GM18502 (cell line): ENCODE results near the gene NDUFB4.
"Not testable (repeated sequence)": the region's sequence is repeated elsewhere in the genome, so short reads cannot be mapped to it uniquely, and the experiment has no call there.

Source experiments
- ATAC-seq: cut with Tn5 transposase; IDR thresholded peaks from one replicate; pipeline ENCODE4 v1.9.1; 2021; ENCODE audit warnings: mild to moderate bottlenecking; ENCODE audit not compliant: unreplicated experiment, poor library complexity

Gene NDUFB4

DNA sequence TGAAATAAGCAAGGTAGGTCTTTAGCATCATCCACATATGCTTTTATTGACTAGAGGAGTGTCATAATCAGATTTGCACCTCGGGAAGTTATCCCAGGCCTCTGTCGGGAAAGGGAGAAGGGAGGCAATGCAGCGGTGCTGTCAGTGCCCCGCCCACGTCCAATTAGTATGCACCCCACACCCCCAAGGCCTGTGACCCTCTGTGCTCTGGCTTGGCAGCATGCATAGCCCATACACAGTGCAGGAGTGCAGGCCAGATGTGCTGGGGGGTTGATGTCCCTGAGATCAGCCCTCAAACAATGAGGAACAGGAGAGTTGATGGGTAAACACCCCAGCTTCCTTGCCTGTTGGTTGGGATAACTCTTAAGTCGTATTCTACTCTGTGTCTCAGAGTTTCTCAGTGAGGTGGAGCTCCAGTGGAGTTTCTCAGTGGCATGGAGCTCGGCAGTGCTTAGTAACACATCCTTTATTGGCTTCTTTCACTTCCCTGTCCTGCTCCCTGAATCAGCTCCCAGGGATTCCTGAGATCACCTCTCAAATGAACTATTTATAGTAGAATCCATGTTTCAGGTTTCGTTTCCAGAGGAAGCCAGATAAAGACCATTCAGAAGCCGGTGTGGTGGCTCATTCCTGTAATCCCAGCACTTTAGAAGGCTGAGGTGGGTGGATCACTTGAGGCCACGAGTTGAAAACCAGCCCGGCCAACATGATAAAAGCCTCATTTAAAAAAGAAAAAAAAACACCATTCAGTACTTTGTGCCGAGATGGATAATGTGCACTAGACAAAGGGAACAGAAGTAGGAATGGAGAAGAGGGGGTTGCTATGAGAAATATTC, 26.7 kb upstream of the NDUFB4 start:
- ATAC-seq = no peak

DNA sequence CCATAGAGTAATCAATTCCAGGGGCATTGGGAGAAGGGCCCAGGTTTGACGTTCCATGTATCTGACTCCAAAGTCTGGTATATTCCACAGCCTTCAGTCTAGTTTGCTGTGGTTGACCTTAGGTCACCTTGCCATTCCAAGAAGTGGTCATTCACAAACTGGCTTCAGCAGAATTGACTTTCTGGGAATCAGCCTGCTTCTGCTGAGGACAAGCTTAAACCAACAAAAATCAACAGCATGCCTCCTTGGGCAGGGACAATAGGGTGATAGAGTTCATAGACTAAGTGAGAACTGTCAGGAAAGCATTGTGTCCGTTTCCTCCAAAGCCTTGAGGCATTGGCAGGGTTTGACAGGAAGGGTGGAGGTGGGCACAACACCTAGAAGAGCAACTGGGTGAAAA, 24.1 kb upstream of the NDUFB4 start:
- ATAC-seq = no peak

DNA sequence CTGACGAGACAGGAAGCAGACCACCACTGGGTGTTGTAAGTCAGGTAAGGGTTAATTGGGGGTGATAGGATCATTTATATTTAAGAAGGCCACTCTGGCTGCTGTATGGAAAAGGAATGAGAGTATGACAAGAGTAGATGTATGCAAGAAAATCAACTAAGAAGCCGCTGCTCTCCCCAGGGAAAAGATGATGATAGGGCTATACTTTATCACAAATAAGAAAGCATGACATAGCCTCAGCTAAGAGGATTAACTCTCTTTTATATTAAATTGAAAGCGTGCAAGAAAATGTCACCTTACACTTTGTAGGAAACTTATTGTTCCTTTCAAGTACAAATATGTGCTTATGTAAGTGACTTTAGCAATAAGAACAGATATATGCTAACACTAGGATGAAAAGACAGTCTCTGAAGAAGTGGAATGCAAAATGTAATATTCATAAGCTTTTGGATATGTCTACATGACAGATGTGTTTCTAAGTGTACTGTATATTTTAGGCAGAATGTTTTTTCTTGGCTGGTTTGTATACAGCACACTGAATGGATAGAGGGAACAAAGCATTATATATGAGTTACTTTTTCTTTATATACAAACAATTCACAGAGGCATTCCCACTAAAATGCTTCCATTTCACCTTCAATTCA, 8.7 kb upstream of the NDUFB4 start:
- no peak for ATAC-seq

DNA sequence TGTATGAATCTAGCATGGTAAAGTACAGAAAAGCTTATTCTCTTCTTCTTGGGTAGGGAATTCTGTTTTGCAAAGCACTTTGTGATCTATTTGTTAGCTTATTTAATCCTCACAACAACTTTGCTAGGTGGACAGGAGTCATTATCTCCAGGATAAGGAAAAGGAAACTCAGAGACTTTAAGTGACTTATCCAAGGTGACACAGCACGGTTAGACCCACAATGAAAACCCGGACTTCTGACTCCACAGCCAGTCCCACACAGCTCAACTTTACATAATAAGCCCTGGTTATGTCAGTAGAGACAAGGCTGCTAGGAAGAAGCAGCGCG, 384 bp upstream of the NDUFB4 start:
- ATAC-seq = no peak

DNA sequence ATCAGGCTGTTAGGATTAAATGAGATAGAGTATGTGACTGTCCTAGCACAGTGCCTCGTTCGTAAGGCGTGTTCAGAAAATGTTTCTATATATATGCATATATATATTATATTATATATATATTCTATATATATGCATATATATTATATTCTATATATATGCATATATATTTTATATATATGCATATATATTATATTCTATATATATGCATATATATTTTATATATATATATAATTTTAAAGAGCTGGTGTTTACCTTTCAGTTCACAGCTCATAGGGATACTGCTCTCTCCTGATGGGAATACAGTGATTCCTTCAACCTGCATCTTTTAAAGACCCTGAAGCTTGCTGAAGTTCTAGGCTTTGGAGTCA, 702 bp downstream of the NDUFB4 start:
- ATAC-seq = no peak

DNA sequence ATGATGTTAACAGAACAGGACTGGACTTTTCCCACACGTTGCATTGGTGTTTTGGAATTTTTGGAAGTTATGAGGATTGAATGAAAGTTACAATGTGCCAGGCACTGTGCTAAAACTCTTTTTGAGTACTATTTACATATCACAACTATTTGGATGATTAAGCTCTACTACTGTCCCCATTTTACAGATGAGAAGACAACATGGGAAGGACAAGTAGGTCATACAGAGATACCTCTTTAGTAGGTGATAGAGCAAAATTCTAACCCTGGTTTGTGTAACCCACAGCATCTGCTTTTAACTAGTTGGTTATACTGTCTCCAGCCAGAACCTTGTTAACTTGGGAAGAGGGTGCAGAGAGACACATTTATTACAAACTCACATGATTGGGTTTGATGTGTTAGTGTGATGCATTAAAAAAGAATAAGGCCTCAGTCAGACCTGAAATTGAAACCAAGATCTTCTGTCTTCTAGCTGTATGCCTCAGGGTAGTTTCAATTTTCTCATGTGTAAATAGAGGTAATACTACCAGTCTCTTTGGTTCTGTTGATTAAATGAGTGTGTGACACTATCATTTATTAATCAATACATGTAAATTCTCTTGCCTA, 1.4 kb downstream of the NDUFB4 start:
- peak; percentile 45 for ATAC-seq

DNA sequence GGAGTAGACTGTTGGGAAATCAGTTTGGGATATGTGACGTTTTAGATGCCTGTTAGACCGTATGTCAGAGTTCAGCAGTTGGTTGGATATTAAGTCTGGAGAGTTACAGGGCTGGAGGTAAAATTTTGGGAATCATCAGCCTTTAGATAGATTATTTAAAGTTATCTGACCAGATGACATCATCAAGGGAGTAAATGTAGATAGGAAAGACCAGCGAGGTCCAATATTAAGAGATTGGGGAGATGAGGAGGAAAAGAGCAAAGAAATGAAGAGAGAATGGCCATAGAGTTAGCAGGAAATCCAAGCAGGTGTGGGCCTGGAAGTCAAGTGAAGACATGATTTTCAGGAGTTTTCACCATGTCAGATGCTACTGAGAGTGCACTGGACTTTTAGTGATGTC, 3.1 kb downstream of the NDUFB4 start:
- no peak for ATAC-seq

DNA sequence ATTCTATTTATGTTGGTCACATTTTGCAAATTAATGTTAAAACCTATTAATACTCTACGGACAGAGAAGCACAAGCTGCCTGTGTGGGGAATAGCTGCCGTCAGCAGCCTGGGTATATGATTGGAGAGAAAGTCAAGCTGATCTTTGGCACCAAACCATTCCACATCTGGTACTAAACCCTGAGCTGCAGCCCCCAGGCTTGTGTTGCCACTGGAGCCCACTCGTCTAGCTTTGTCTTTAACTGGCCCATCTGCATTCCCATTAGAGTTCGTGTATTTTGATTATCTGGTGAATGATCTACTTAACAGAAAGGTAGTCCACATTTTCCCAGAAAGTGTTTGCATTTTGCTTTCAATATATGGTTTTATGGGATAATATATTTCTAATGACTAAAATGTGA, 5.4 kb downstream of the NDUFB4 start:
- no peak for ATAC-seq

DNA sequence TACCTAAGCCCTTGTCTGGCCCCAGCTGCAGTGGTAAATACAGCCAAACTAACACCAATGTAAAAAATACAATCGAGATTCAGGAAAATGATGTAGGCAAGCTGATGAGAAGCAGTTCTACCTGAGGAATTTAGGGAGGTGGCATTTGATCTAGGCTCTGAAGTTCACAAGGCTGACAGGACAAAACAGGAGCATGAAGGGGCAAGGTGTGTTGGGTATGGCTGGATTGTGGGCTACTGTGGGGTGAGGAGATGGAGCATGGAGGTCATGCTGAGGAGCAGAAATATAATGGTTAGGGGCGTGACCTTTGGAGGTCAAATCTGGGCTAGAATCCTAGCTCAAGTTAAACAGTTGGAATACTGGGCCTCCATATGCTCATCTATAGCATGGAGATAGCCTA, 6.5 kb downstream of the NDUFB4 start:
- ATAC-seq = no peak

DNA sequence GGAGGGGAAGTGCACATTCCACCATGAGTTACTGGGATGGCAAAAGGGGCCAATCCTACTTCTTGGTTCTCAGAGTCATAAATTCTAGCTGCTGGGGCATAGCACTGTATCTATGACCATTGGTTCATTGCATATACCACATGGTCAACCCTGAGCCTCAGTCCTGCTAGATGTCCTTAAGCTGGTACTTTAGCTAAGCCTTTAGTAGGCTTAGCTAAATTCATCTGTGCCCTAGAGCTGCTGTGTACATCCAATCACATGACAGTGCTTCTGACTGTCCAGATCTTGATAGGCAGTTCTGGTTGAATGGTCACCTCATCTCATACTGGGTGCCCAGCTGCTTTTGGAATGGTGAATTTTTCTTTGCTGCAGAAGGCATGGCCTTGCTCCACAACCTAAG, 8.2 kb downstream of the NDUFB4 start:
- ATAC-seq = no peak

DNA sequence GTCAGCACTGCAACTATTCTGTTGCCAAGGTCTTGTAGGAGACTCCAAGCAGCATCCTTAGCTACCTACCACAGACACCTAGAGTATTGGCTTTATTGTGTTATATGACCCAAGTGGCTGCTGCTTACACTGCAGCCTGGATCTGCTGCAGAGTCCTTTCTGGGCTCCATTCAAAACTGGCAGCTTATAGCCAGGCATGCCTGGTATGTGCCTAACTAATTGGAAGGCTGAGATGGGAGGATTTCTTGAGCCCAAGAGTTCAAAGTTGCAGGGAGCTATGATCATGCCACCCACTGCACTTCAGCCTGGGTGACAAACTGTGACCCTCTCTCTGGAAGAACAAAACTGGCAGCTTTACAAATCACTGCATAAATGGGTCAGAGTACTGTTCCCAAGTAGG, 8.6 kb downstream of the NDUFB4 start:
- no peak for ATAC-seq

DNA sequence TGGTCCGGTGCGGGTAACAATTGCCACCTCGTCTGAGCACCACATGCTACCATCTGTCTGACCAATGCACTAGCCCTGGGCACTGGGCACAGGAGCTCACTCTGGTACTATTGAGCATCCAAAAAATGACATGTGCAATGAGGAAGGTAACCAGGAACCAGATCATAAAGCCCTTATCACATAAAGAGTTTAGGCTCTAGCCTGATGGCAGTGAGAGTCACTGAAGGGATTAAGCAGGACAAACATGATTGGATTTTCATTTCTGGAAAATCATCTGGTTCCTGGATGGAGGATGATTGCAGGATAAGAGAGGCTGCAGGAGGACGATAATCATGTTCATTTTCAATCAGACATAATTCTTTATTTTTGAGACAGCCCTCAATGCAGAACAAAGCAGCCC, 12.4 kb downstream of the NDUFB4 start:
- ATAC-seq = no peak

DNA sequence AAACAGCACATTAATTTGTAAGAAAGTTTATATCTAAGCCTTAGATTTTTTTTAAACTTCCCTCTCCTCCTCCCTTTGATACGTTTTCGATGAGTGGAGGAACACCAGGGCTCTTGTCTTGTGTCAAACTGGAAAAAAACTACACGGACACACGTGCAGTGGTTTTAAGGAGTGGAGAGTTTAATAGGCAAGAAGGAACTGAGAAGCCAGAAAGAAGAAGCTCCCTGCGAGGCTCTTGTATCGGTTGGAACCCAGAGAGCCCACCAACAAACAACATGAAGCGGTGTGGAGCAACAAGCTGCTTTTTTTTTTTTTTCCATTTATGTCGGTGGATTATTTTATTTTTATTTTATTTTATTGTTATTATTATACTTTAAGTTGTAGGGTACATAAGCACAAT, 18.6 kb downstream of the NDUFB4 start:
- no peak for ATAC-seq

DNA sequence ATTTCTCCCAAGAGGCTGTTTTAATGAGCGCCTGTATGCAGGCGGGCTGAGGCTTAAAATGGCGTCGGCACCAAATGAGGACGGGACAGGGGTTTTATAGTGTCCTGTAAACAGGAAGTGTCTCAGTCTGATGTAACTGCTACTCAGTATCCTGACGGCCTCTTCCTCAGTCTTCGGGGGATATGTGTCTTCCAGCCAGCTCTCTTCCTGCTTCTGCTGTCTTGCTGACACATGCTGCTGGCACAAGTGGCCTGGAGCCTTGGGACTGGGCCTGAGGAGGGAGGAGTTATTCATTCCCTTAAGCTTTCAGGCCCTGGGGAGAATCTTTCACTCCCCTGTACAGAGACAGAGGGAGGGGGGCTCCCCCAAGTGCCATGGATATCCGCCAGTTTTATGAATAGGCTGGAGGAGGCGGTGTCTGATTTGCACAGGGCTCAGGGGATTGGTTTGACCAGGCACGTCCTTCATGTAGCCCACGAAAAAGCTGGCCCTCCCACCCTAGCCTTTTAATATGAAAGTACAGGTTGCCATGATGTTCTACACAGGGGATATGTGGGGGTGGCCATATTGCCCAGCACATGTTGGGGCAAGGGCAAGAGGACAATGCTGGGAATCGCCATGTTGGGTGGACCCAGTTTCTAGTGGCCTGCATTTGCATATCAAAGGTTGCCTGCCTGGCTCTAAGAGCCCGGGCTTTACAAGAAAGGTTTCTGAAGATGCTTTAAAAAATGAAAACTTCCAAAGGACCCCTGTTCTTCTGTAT, 19.9 kb downstream of the NDUFB4 start:
- ATAC-seq = no peak

DNA sequence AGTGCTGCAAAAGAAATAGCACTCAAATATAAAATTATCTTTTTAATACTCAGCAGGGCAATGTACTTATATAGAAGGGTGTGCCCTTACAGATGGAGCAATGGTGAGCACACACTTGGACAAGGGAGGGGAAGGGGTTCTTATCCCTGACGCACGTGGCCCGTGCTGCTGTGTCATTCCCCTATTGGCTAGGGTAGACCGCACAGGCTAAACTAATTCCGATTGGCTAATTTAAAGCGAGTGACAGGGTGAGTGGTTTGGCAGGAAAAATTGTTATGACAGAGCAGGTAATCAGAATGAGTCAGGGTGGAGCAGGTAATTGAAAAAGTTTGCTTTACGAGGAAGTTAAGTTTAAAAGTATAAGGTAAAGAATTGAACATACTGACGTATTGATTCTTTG, 20.6 kb downstream of the NDUFB4 start:
- ATAC-seq = not testable (repeated sequence)

DNA sequence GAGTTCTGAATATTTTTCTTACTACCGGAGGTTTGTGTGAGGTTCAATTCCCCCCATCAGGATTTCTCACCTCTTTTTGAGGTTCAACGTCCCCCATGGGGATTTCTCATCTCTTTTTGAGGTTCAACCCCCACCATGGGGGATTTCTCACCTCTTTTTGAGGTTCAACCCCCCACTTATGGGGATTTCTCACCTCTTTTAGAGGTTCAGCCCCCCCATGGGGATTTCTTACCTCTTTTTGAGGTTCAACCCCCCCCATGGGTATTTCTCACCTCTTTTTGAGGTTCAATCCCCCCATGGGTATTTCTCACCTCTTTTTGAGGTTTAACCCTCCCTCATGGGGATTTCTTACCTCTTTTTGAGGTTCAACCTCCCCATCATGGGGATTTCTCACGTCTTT, 26.3 kb downstream of the NDUFB4 start:
- no peak for ATAC-seq

DNA sequence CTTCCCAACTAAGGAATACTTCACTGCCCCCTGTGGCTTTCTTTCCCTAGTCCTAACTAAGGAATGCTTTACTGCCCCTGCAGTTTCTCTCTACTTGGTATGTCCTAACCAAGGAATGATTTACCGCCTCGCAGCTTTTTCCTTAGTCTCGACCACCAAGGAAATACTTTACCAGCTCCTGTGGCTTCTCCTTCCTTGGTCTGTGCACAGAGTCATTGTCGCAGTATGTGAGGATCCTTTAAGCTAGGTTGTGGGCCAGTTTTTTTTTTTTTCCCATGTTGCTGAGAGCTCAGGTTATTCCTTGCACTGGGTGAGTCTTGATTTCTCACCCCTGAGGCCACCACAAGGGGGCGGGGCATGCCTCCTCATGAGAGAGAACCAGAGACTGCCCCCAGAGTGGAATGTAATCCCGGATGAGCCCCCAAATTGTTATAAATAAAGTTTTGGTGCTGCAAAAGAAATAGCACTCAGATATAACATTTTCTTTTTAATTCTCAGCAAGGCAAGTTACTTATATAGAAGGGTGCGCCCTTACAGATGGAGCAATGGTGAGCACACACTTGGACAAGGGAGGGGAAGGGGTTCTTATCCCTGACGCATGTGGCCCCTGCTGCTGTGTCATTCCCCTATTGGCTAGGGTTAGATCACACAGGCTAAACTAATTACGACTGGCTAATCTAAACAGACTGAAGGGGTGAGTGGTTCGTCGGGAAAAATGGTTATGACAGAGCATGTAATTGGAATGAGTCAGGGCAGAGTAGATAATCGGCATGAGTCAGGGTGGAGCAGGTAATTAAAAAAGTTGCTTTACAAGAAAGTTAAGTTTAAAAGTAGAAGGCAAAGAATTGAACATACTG, 27.0 kb downstream of the NDUFB4 start:
- no peak for ATAC-seq

DNA sequence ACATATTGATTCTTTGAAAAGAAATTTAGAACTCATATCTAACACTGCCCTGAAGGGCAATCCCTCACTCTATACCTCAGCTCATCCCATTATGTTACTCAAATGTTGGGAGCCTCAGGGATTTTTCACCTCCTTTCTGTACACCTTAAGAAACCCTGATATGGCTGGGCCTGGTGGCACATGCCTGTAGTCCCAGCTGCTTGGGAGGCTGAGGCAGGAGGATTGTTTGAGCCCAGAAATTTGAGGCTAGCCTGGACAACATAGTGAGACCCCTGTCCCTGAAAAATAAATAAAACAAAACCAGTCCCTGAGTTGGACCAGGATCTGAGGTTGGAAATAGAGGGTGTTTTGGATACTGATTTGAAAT, 27.6 kb downstream of the NDUFB4 start:
- ATAC-seq = no peak

DNA sequence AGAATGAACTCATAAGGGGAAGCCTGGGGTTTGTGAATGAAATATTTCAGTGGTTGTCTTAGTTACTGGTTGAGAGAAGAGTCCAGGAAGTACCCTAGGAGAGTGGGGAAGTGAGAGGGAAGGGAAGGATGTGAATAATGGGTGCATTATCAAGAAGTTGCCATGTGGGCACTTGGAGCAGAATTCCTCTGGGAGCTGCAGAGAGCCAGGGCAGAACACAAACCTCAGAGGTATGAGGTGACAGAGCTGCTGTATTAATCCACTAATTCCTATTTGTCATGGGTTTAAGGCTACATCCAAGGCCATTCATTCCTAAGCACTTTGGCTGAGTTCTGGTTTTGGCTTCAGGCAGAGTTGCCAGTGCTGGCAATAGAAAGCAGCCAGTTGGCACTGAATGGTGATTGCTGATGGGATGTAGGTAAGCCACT, 29.0 kb downstream of the NDUFB4 start:
- no peak for ATAC-seq

DNA sequence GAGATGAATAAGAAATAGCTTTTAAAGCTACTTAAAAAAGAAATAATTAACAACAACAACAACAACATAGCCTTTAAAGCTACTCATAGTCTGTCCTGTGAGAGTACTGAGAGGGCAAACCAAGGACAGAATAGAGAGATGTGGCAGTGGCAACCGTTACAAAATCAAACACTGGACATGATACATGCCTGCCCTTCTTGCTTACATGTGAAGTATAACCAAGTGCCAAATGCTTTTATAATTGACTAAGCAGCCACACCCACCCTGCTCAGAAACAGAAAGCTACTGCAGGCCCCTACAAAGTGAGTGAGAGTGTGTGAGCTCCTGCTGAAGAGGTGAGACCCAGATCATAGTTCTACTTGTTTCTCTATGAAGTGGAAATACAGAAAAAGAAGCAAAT, 38.4 kb downstream of the NDUFB4 start:
- ATAC-seq = no peak
